ENCODE data around the gene PIGH.

Gene PIGH

DNA sequence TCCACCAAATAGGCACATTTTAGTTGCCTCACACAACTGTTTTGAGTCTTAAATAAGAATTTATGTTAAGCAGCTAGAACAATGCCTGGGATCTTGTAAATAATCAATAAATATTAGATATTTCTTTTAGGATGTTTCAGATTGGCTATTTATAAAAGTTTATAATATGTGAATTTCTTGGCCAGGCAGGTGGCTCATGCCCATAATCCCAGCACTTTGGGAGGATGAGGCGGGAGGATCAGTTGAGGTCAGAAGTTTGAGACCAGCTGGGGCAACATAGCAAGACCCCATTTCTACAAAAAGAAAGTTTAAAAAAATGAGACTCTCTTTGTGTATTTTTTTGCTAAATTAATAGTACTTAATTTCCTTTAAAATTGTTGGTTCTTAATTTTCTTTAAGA is 41.4 kb upstream of the PIGH start:
- TF ChIP-seq ZNF565 (CRISPR knock-in tag; conservative IDR thresholded peaks at IDR 0.05; ENCODE audit: low read depth): no peak
- no peak for TF ChIP-seq ZNF70 (CRISPR knock-in tag; IDR thresholded peaks at IDR 0.05)
- TF ChIP-seq ZFP30 (CRISPR knock-in tag; IDR thresholded peaks at IDR 0.05): no peak
- no peak for TF ChIP-seq ZFP3 (CRISPR knock-in tag; IDR thresholded peaks at IDR 0.05)
- ATAC-seq: no peak

DNA sequence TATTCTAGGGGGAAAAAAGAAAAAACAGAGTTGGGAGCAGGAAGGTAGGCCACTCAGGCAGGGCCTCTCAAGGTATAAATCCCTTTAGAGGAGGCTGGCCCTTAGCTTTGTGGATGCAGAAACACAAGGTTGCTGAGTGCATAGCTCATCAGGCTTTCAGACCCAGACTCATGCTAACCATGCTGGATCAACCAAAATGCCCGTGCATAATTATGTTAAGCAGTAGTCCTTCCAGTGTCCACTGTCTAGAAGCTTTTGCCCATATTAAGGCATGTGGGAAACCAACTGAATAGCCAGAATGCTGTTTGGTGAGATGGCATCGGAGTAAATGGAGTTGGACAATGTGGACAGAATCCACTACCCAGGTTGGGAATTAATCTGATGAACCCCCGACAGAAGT is 38.6 kb upstream of the PIGH start:
- TF ChIP-seq, protein P1, sequence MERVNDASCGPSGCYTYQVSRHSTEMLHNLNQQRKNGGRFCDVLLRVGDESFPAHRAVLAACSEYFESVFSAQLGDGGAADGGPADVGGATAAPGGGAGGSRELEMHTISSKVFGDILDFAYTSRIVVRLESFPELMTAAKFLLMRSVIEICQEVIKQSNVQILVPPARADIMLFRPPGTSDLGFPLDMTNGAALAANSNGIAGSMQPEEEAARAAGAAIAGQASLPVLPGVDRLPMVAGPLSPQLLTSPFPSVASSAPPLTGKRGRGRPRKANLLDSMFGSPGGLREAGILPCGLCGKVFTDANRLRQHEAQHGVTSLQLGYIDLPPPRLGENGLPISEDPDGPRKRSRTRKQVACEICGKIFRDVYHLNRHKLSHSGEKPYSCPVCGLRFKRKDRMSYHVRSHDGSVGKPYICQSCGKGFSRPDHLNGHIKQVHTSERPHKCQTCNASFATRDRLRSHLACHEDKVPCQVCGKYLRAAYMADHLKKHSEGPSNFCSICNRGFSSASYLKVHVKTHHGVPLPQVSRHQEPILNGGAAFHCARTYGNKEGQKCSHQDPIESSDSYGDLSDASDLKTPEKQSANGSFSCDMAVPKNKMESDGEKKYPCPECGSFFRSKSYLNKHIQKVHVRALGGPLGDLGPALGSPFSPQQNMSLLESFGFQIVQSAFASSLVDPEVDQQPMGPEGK (CRISPR knock-in tag; IDR thresholded peaks at IDR 0.05; ENCODE audit: borderline replicate concordance): no peak
- TF ChIP-seq, protein P2, sequence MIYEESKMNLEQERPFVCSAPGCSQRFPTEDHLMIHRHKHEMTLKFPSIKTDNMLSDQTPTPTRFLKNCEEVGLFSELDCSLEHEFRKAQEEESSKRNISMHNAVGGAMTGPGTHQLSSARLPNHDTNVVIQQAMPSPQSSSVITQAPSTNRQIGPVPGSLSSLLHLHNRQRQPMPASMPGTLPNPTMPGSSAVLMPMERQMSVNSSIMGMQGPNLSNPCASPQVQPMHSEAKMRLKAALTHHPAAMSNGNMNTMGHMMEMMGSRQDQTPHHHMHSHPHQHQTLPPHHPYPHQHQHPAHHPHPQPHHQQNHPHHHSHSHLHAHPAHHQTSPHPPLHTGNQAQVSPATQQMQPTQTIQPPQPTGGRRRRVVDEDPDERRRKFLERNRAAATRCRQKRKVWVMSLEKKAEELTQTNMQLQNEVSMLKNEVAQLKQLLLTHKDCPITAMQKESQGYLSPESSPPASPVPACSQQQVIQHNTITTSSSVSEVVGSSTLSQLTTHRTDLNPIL (CRISPR knock-in tag; IDR thresholded peaks at IDR 0.05; ENCODE audit: low read depth): no peak
- TF ChIP-seq, protein P3, sequence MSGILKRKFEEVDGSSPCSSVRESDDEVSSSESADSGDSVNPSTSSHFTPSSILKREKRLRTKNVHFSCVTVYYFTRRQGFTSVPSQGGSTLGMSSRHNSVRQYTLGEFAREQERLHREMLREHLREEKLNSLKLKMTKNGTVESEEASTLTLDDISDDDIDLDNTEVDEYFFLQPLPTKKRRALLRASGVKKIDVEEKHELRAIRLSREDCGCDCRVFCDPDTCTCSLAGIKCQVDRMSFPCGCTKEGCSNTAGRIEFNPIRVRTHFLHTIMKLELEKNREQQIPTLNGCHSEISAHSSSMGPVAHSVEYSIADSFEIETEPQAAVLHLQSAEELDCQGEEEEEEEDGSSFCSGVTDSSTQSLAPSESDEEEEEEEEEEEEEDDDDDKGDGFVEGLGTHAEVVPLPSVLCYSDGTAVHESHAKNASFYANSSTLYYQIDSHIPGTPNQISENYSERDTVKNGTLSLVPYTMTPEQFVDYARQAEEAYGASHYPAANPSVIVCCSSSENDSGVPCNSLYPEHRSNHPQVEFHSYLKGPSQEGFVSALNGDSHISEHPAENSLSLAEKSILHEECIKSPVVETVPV (CRISPR knock-in tag; IDR thresholded peaks at IDR 0.05): no peak
- no peak for TF ChIP-seq PPARA (CRISPR knock-in tag; IDR thresholded peaks at IDR 0.05; ENCODE audit: borderline replicate concordance)
- no peak for TF ChIP-seq SNAI2 (CRISPR knock-in tag; IDR thresholded peaks at IDR 0.05)
- no peak for TF ChIP-seq TCF4 (CRISPR knock-in tag; IDR thresholded peaks at IDR 0.05; ENCODE audit: borderline replicate concordance)
- TF ChIP-seq TOX (CRISPR knock-in tag; IDR thresholded peaks at IDR 0.05; ENCODE audit: borderline replicate concordance): no peak
- TF ChIP-seq OSR1 (CRISPR knock-in tag; IDR thresholded peaks at IDR 0.05): no peak
- TF ChIP-seq BACH2 (CRISPR knock-in tag; IDR thresholded peaks at IDR 0.05; ENCODE audit: borderline replicate concordance): no peak
- TF ChIP-seq GLIS3 (CRISPR knock-in tag; IDR thresholded peaks at IDR 0.05): no peak
- no peak for TF ChIP-seq ZNF8 (CRISPR knock-in tag; IDR thresholded peaks at IDR 0.05)
- ATAC-seq: no peak

DNA sequence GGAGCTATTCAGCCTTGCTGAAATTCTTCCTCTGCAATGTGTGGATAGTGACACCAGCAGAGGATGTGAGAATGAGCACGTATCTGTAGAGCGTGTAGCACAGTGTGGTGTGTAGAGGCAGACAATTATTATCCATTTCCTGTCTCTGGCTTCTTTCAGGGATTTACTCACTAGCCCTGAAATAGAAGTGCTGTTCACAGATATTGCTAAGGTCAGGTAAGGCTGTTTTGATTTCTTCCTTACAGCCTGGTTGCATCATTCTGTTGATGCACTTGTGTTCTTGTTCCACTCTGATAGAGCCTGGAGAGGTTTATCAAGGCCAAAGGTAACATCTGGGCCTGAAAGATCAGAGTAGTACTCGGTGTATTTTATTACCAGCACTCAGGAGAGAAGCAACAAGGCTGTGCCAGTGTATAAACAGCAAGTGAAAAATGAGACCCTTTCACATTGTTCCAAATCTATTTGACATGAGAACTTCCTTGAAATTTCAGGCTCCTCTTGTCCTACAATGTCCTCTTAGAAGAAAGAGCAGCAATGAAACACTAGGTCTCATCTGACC is 36.4 kb upstream of the PIGH start:
- TF ChIP-seq SNAI2 (CRISPR knock-in tag; IDR thresholded peaks at IDR 0.05): no peak
- no peak for TF ChIP-seq ESRRG (CRISPR knock-in tag; IDR thresholded peaks at IDR 0.05)
- TF ChIP-seq, protein P4, sequence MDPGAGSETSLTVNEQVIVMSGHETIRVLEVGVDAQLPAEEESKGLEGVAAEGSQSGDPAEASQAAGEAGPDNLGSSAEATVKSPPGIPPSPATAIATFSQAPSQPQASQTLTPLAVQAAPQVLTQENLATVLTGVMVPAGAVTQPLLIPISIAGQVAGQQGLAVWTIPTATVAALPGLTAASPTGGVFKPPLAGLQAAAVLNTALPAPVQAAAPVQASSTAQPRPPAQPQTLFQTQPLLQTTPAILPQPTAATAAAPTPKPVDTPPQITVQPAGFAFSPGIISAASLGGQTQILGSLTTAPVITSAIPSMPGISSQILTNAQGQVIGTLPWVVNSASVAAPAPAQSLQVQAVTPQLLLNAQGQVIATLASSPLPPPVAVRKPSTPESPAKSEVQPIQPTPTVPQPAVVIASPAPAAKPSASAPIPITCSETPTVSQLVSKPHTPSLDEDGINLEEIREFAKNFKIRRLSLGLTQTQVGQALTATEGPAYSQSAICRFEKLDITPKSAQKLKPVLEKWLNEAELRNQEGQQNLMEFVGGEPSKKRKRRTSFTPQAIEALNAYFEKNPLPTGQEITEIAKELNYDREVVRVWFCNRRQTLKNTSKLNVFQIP (CRISPR knock-in tag; IDR thresholded peaks at IDR 0.05; ENCODE audit: borderline replicate concordance, low read depth): no peak
- TF ChIP-seq, protein P3 (CRISPR knock-in tag; IDR thresholded peaks at IDR 0.05): no peak
- no peak for TF ChIP-seq ZFP3 (CRISPR knock-in tag; IDR thresholded peaks at IDR 0.05)
- TF ChIP-seq ZNF565 (CRISPR knock-in tag; conservative IDR thresholded peaks at IDR 0.05; ENCODE audit: low read depth): no peak
- TF ChIP-seq ISL1 (CRISPR knock-in tag; IDR thresholded peaks at IDR 0.05): no peak
- no peak for ATAC-seq

DNA sequence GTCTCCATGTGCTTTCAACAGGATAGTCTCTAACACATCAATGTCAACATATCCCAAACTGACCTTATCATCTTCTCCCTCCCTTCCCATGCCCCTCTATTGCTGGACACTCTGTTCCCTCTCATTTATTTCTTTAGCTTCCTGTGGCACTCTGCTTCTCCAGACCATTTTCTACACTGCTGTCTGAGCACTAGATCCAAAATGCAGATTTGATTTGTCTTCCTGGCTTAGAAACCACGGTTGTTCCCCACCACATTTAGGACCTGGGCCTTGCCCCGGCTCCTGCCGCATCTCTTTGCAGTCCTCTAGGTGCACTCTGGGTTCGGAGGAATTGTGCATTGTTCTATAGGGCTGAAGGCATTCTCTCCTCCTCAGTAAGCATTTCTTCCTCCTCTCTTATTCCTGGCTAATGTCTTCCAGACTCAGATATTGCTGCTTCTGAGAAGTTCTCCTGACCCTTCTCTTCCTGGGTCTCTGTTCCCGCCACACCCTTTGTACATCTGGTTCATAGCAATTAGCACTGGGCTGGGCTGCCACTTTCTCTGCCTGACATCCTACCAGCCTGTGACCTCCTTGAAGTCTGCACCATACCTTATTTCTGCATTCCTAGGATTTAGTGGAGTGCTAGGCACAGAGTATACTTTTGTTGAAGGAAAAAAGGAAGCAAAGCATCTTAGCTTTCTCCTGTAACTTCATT is 33.5 kb upstream of the PIGH start:
- no peak for ATAC-seq
- no peak for TF ChIP-seq PPARA (CRISPR knock-in tag; IDR thresholded peaks at IDR 0.05; ENCODE audit: borderline replicate concordance)

DNA sequence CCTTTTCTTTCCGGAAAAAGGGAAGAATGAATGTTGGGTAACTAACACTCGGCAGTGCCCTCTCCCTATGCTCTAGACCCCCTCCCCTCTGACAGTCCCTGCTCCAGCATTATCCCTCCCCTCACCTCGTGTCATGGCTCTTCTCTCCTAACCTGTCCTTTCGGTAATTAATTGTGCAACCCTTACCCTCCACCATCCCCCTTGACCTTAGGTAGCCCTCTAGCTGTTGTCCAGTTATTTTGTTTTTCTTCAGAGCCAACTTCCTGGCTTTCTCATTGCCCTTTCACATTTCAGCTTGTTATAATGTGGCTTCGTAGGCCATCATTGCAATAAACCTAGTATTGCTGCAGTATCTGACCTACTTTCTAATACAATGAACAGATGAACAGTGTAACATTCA is 30.9 kb upstream of the PIGH start:
- TF ChIP-seq, protein P1 (CRISPR knock-in tag; IDR thresholded peaks at IDR 0.05; ENCODE audit: borderline replicate concordance): no peak
- no peak for TF ChIP-seq ZC3H10 (CRISPR knock-in tag; IDR thresholded peaks at IDR 0.05)
- no peak for ATAC-seq

Measured in SK-N-SH treated with all-trans-retinoic acid at 6 μM for 48 hours (cell line).